DOHH2 (cell line): ENCODE results near the gene CEBPE.
A peak's percentile ranks its signal among the peaks of the same experiment; 100 is the strongest.

Source experiments
- H3F3A ChIP-seq: fragments of 200-600 bp; sonication (generic), shearing (Covaris generic); 2 replicates; pipeline ENCODE4 v1.6.0; 2016; ENCODE audit warnings: antibody characterized with exemption, mild to moderate bottlenecking; ENCODE audit not compliant: control insufficient read depth, insufficient read depth
- H3K27ac ChIP-seq: fragments of 200-600 bp; sonication (generic); 2 replicates; pipeline ENCODE4 v1.5.1; 2014; ENCODE audit warnings: low read depth, mild to moderate bottlenecking, low read length, moderate library complexity
- H3K27me3 ChIP-seq: fragments of 200-600 bp; sonication (generic); 2 replicates; pipeline ENCODE4 v1.6.1; 2014; ENCODE audit warnings: mild to moderate bottlenecking, low read length, mixed read lengths; ENCODE audit not compliant: control insufficient read depth
- H3K36me3 ChIP-seq: fragments of 200-600 bp; sonication (generic); 2 replicates; pipeline ENCODE4 v1.6.1; 2014; ENCODE audit warnings: mild to moderate bottlenecking, low read length, moderate library complexity, mixed read lengths; ENCODE audit not compliant: control insufficient read depth
- H3K4me1 ChIP-seq: fragments of 200-600 bp; sonication (generic); 2 replicates; pipeline ENCODE4 v1.6.1; 2014; ENCODE audit warnings: mild to moderate bottlenecking, low read length, mixed read lengths; ENCODE audit not compliant: control insufficient read depth
- H3K4me2 ChIP-seq: fragments of 200-600 bp; sonication (generic); 2 replicates; pipeline ENCODE4 v1.6.0; 2014; ENCODE audit warnings: mild to moderate bottlenecking, low read length, moderate library complexity
- H3K4me3 ChIP-seq: fragments of 200-600 bp; sonication (generic); 2 replicates; pipeline ENCODE4 v1.5.1; 2014; ENCODE audit warnings: mild to moderate bottlenecking, low read length, mixed read lengths
- H3K79me2 ChIP-seq: fragments of 200-600 bp; sonication (generic); 2 replicates; pipeline ENCODE4 v1.6.1; 2014; ENCODE audit warnings: mild to moderate bottlenecking, low read length, mixed read lengths; ENCODE audit not compliant: control insufficient read depth
- H3K9me2 ChIP-seq: fragments of 200-600 bp; sonication (generic); replicated peaks from 2 replicates; pipeline ENCODE4 v1.6.1; 2014; ENCODE audit warnings: mild to moderate bottlenecking, low read length, mixed read lengths; ENCODE audit not compliant: control insufficient read depth
- H3K9me3 ChIP-seq: fragments of 200-600 bp; sonication (generic); 2 replicates; pipeline ENCODE4 v1.6.1; 2014; ENCODE audit warnings: antibody characterized with exemption, low read length, mixed read lengths; ENCODE audit not compliant: control insufficient read depth, insufficient read depth
- H4K20me1 ChIP-seq: fragments of 200-600 bp; sonication (generic); 2 replicates; pipeline ENCODE4 v1.6.0; 2014; ENCODE audit warnings: low read depth, mild to moderate bottlenecking, antibody characterized with exemption, low read length, moderate library complexity; ENCODE audit not compliant: control insufficient read depth, insufficient read depth
- EZH2phosphoT487 ChIP-seq: fragments of 200-600 bp; sonication (generic); IDR thresholded peaks from 2 replicates; pipeline ENCODE4 v1.6.1; 2017; ENCODE audit warnings: borderline replicate concordance, mild to moderate bottlenecking, antibody characterized with exemption, low read length, moderate library complexity, mixed read lengths
- TF ChIP-seq, protein P1 (sequence below): fragments of 200-600 bp; sonication (generic); IDR thresholded peaks from one replicate; pipeline ENCODE4 v1.5.1; 2014; ENCODE audit warnings: antibody characterized with exemption, mild to moderate bottlenecking, low read depth, low read length; ENCODE audit not compliant: poor library complexity, severe bottlenecking

Gene CEBPE

GRCh38 chr14:23123419-23123818 lies 4.4 kb upstream of the CEBPE start:
- no peaks in the 10 kb centered on the region for H3K9me2 ChIP-seq
- no peaks in the 10 kb centered on the region for H3K9me3 ChIP-seq
- TF ChIP-seq, protein P1, sequence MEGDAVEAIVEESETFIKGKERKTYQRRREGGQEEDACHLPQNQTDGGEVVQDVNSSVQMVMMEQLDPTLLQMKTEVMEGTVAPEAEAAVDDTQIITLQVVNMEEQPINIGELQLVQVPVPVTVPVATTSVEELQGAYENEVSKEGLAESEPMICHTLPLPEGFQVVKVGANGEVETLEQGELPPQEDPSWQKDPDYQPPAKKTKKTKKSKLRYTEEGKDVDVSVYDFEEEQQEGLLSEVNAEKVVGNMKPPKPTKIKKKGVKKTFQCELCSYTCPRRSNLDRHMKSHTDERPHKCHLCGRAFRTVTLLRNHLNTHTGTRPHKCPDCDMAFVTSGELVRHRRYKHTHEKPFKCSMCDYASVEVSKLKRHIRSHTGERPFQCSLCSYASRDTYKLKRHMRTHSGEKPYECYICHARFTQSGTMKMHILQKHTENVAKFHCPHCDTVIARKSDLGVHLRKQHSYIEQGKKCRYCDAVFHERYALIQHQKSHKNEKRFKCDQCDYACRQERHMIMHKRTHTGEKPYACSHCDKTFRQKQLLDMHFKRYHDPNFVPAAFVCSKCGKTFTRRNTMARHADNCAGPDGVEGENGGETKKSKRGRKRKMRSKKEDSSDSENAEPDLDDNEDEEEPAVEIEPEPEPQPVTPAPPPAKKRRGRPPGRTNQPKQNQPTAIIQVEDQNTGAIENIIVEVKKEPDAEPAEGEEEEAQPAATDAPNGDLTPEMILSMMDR: no peak
- no peak for TF ChIP-seq EZH2phosphoT487
- H3K36me3 ChIP-seq: no peaks in the 10 kb centered on the region
- no peaks in the 10 kb centered on the region for H4K20me1 ChIP-seq
- H3K27me3 ChIP-seq: no peaks in the 10 kb centered on the region
- peaks cover 9% of the 10 kb centered on the region; the same call in 1 of the 2 replicates for H3F3A ChIP-seq
- no peaks in the 10 kb centered on the region for H3K79me2 ChIP-seq
- H3K27ac ChIP-seq: no peak overlapping the region
- H3K4me1 ChIP-seq: peaks cover 43% of the 10 kb centered on the region
- no peak overlapping the region for H3K4me2 ChIP-seq
- no peak overlapping the region for H3K4me3 ChIP-seq

DNA sequence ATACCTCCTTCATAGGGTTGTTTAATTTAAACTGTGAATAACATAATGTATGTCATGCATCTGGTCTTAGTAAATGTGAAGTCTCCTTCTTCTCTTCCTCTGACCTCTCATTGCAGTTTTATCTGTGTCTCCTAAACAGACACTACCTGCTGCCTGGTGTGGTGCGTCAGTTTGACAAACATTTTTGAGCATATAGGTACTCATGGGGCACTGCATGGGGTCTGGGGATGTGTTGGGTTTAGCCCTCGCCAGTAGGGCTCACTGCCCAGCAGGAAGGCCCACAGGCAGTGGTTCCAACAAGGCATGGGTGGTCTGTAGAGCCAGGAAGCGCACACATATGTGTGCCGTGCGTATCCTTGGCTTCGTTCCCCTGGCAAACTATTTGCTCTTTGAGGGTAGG lies 3.0 kb upstream of the CEBPE start:
- no peaks in the 10 kb centered on the region for H3K9me2 ChIP-seq
- H3K4me2 ChIP-seq: no peak overlapping the region
- H4K20me1 ChIP-seq: no peaks in the 10 kb centered on the region
- H3K79me2 ChIP-seq: no peaks in the 10 kb centered on the region
- H3K27me3 ChIP-seq: no peaks in the 10 kb centered on the region
- H3F3A ChIP-seq: peaks cover 9% of the 10 kb centered on the region; the same call in 1 of the 2 replicates
- H3K4me3 ChIP-seq: no peak overlapping the region
- H3K4me1 ChIP-seq: peaks cover 39% of the 10 kb centered on the region
- no peak overlapping the region for H3K27ac ChIP-seq
- no peak for TF ChIP-seq EZH2phosphoT487
- TF ChIP-seq, protein P1: no peak
- no peaks in the 10 kb centered on the region for H3K36me3 ChIP-seq
- H3K9me3 ChIP-seq: no peaks in the 10 kb centered on the region

DNA sequence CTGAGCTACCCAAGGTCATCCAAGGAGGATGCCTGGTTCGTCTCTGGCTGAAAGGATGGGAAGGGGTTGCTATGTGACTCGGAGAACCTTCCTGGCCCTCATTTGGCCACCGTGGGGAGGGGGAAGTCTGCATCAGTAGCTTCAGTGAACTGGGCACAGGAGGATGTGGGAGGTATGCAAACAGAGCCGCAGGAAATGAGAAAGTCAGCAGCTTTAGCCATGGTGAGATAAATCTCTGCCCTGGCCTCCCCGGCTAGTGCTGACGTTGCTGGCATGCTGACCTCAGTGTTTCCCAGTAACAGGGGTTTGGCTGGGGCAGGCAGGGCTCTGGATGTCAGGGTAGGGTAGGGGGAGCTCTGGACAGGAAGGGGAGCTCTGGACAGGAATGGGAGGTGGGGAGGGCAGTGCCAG lies 2.3 kb upstream of the CEBPE start:
- no peak for TF ChIP-seq EZH2phosphoT487
- TF ChIP-seq, protein P1: no peak
- no peaks in the 10 kb centered on the region for H3K79me2 ChIP-seq
- no peaks in the 10 kb centered on the region for H3K9me3 ChIP-seq
- H3K27ac ChIP-seq: peak overlapping the region; percentile 84
- H3K9me2 ChIP-seq: no peaks in the 10 kb centered on the region
- peak overlapping the region; percentile 53 for H3K4me3 ChIP-seq
- no peaks in the 10 kb centered on the region for H4K20me1 ChIP-seq
- peak overlapping the region; percentile 89 for H3K4me2 ChIP-seq
- peaks cover 39% of the 10 kb centered on the region for H3K4me1 ChIP-seq
- no peaks in the 10 kb centered on the region for H3K36me3 ChIP-seq
- peaks cover 9% of the 10 kb centered on the region; the same call in 1 of the 2 replicates for H3F3A ChIP-seq
- no peaks in the 10 kb centered on the region for H3K27me3 ChIP-seq
